Right lobe of liver (tissue), 6 donors: ENCODE results near the gene PPOX. TPM values are rescaled to one million over a fixed set of nuclear protein-coding genes. Genes with fewer than 3 reads are reported as not detected.
A peak's percentile ranks its signal among the peaks of the same experiment; 100 is the strongest.

Experiments used
- ATAC-seq, 4 donors: fragments of 200-7000 bp; cut with Tn5 transposase; one replicate each; pipeline ENCODE4 v1.9.1; 2020; ENCODE audit warnings: mild to moderate bottlenecking in 4 of 4, moderate library complexity in 4 of 4
- DNase-seq, 3 donors: peaks; one replicate each; pipeline ENCODE4 v3.0.0-alpha.2; 2020
- H3K27ac ChIP-seq, 3 donors: fragments of 200-600 bp; one replicate each; pipeline ENCODE4 v1.8.0; 2022
- H3K27me3 ChIP-seq, 2 donors: fragments of 200-600 bp; one replicate each; pipeline ENCODE4 v1.8.0; 2022
- H3K36me3 ChIP-seq, 4 donors: fragments of 200-600 bp; sonication (generic) in 1 of 4; one replicate each; pipeline versions ENCODE4 v1.5.1 to v1.8.0; 2017 to 2022; ENCODE audit warnings: control low read depth in 1 of 4
- H3K4me1 ChIP-seq, 4 donors: fragments of 200-600 bp; sonication (generic) in 1 of 4; one replicate each; pipeline versions ENCODE4 v1.5.1 to v1.8.0; 2017 to 2022; ENCODE audit warnings: control low read depth in 1 of 4
- H3K4me3 ChIP-seq, 3 donors: fragments of 200-600 bp; one replicate each; pipeline ENCODE4 v1.8.0; 2022
- H3K9me3 ChIP-seq, 4 donors: fragments of 200-600 bp; sonication (generic) in 1 of 4; one replicate each; pipeline versions ENCODE4 v1.5.1 to v1.8.0; 2017 to 2022; ENCODE audit warnings: control low read depth in 1 of 4
- CTCF ChIP-seq, 4 donors: fragments of 200-600 bp in 3 of 4; fragments of 450-650 bp in 1 of 4; IDR thresholded peaks; one replicate each; pipeline versions ENCODE4 v1.5.1 to v1.8.0; 2016 to 2022; ENCODE audit warnings: antibody characterized with exemption in 4 of 4, mild to moderate bottlenecking in 2 of 4
- POLR2A ChIP-seq: fragments of 450-650 bp; IDR thresholded peaks from one replicate; pipeline ENCODE4 v1.6.1; 2017; ENCODE audit warnings: antibody characterized with exemption, mild to moderate bottlenecking
- WGBS: methylation state at CpG from one replicate; pipeline ENCODE4 v1.1.6; 2018; ENCODE audit warnings: low coverage, low lambda C conversion rate; ENCODE audit not compliant: insufficient coverage; ENCODE audit errors: missing lambda C conversion rate; 5-methylcytosine and 5-hydroxymethylcytosine counted together
- intact Hi-C, 2 donors: fragments of 100-400 bp; cut with DNase I; formaldehyde crosslinking; loops; one replicate each; pipeline versions ENCODE4 v1.11.2 to v1.14.1; 2022
- total RNA-seq, 6 experiments: library from RNA; depleted of rRNA in 2 of 6; stranded (reverse); fragments of >200 nt in 2 of 6; fragmentation: NEBNext Ultra II Directional in 3 of 6; extraction: Animal tissue kit (Norgen Biotek cat#: 25700) in 3 of 6; gene quantifications; one replicate each; pipeline versions ENCODE4 v1.1.0 to v1.2.4, GENCODE V29; 2016 to 2023
- donor health status: DM: no; HTN: yes; CAD: no.
- donor health status: DM: no; HTN: no; CAD: no.
- donor health status: DM: no; HTN: no; CAD: no.
- donor health status: DM: no; HTN: yes; CAD: no.
- donor health status: DM: no; HTN: yes; CAD: no.

The PPOX gene
- total RNA-seq, 6 experiments from 2014 or later: 7.6 to 14.3 (median 9.5) TPM

GRCh38 chr1:161185732-161186311 is 19.6 kb downstream of the PPOX start:
- peaks cover 0 to 9% (median 0%) of the 10 kb centered on the region in 4 donors for H3K4me1 ChIP-seq
- no peaks in the 10 kb centered on the region for H3K27me3 ChIP-seq
- WGBS: 28% methylated on average over 2 of the region's 2 CpGs
- H3K4me3 ChIP-seq: no peak overlapping the region
- H3K36me3 ChIP-seq: no peaks in the 10 kb centered on the region
- DNase-seq (peak in 2 of 3 donors; percentile 15 to 31), ATAC-seq (peak; percentile 17 to 47 (median 34))
- no peaks in the 10 kb centered on the region for H3K9me3 ChIP-seq
- no peak for TF ChIP-seq POLR2A
- TF ChIP-seq CTCF (IDR thresholded peaks at IDR 0.05): no peak
- intact Hi-C loops: no loop called here
- peak overlapping the region; percentile 24 to 75 (median 56) for H3K27ac ChIP-seq

GRCh38 chr1:161187311-161187710 is 21.1 kb downstream of the PPOX start:
- WGBS: 70% methylated on average over 3 of the region's 3 CpGs
- peak in 2 of 3 donors; percentile 12 to 26 for DNase-seq

DNA sequence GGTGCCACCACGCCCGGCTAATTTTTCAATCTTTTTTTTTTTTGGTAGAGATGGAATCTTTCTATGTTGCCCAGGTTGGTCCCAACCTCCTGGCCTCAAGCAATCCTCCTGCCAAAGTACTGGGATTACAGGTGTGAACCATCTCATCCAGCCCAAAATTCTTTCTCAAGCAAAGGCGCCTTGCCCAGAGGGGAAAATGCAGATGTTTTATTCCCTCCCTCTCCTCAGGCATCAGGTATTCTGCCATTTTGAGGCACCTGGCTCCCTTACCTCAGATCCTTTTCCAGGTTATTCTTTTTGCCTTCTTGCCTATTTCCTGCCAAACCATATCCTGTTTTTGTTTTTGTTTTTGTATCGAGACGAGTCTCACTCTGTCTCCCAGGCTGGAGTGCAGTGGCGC is 22.2 kb downstream of the PPOX start:
- Histone ChIP-seq H3K4me3 (no peak overlapping the region), H3K36me3 (no peaks in the 10 kb centered on the region), H3K27ac (no peak overlapping the region), H3K27me3 (no peaks in the 10 kb centered on the region), H3K9me3 (no peaks in the 10 kb centered on the region), H3K4me1 (peaks cover 0 to 17% (median 7%) of the 10 kb centered on the region in 4 donors)
- TF ChIP-seq POLR2A (no peak), CTCF (IDR thresholded peaks at IDR 0.05) (no peak)
- intact Hi-C loops: no loop called here
- WGBS: 70% methylated on average over 4 of the region's 6 CpGs
- DNase-seq (no peak), ATAC-seq (no peak)

More at GRCh38 chr1:161187311-161187710, 21.1 kb downstream of the PPOX start:
- no peaks in the 10 kb centered on the region for H3K27me3 ChIP-seq
- no peak for TF ChIP-seq POLR2A
- no peak for TF ChIP-seq CTCF (IDR thresholded peaks at IDR 0.05)
- peaks cover 0 to 9% (median 0%) of the 10 kb centered on the region in 4 donors for H3K4me1 ChIP-seq
- no peak overlapping the region for H3K27ac ChIP-seq
- ATAC-seq: no peak
- no peak overlapping the region for H3K4me3 ChIP-seq
- intact Hi-C loops: no loop called here
- no peaks in the 10 kb centered on the region for H3K9me3 ChIP-seq
- no peaks in the 10 kb centered on the region for H3K36me3 ChIP-seq

DNA sequence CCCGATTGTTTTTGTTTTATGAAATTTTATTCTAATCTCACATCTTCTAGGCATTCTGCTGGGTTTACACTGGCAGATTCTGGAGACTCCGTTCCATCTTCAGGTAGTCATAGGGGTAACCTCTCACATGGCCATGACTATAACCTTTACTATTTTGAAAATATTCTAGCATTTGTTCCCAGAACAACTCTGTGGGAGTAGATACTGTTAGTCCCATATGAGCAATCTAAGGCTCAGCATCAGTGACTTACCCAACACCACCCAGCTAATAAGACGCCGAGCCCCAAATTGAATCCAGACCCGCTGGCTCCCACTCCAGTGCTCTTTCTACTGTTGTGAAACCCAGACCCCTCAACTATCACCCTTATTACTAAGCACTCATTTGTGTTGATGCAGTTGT is 22.8 kb downstream of the PPOX start:
- intact Hi-C loops: no loop called here
- Histone ChIP-seq H3K27ac (no peak overlapping the region), H3K36me3 (no peaks in the 10 kb centered on the region), H3K27me3 (no peaks in the 10 kb centered on the region), H3K9me3 (no peaks in the 10 kb centered on the region), H3K4me3 (no peak overlapping the region), H3K4me1 (peaks cover 0 to 23% (median 11%) of the 10 kb centered on the region in 4 donors)
- ATAC-seq (no peak), DNase-seq (peak in 1 of 3 donors; percentile 7)
- no peak for TF ChIP-seq CTCF (IDR thresholded peaks at IDR 0.05)
- TF ChIP-seq POLR2A: no peak
- WGBS: 91% methylated on average over 5 of the region's 5 CpGs
